ENCODE data around the gene STOML2. TPM values are rescaled to one million over a fixed set of nuclear protein-coding genes. Genes with fewer than 3 reads are reported as not detected.

The STOML2 gene
- total RNA-seq, 2 experiments from 2014 or later = 208 to 211 TPM

DNA sequence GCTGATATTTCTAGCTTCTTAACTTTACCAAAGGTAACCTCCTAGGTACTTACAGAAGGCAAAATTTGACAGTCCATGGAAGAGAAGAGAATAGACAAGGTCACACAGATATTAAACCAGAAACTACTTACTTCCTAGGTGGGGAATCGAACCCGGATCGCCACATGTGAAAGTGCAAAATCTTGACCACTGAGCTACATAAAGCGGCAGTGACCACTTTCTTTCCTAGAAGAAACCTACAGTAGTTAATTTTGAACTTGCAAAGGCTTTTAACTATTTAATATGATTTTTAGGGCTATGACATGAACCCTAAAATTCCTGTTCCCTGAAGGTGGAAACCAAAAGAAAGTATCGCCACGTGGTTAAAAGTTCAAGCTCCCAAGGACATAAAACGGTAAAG lies 33.1 kb upstream of the STOML2 start:
- CTCF ChIA-PET = interaction anchor here (0.8 to 1.2 kb wide), 3 partner anchors 8 to 417 kb away, joined by 3 read pairs; no protein-coding TSS in a partner anchor
- ATAC-seq = no peak
- intact Hi-C loops (cut with micrococcal nuclease) = no loop called here
- Mint-ChIP-seq H3K36me3 (ENCODE audit: low read depth) (no peaks in the 10 kb centered on the region), H3K4me1 (ENCODE audit: low read depth) (no peaks in the 10 kb centered on the region), H3K27ac (no peak overlapping the region), H3K9me3 (no peaks in the 10 kb centered on the region), H3K4me3 (no peak overlapping the region), H3K27me3 (no peaks in the 10 kb centered on the region)
- POLR2A ChIA-PET = no interaction called here
- TF ChIP-seq, protein P1, sequence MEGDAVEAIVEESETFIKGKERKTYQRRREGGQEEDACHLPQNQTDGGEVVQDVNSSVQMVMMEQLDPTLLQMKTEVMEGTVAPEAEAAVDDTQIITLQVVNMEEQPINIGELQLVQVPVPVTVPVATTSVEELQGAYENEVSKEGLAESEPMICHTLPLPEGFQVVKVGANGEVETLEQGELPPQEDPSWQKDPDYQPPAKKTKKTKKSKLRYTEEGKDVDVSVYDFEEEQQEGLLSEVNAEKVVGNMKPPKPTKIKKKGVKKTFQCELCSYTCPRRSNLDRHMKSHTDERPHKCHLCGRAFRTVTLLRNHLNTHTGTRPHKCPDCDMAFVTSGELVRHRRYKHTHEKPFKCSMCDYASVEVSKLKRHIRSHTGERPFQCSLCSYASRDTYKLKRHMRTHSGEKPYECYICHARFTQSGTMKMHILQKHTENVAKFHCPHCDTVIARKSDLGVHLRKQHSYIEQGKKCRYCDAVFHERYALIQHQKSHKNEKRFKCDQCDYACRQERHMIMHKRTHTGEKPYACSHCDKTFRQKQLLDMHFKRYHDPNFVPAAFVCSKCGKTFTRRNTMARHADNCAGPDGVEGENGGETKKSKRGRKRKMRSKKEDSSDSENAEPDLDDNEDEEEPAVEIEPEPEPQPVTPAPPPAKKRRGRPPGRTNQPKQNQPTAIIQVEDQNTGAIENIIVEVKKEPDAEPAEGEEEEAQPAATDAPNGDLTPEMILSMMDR (IDR thresholded peaks at IDR 0.05) = no peak
- no peak for DNase-seq

DNA sequence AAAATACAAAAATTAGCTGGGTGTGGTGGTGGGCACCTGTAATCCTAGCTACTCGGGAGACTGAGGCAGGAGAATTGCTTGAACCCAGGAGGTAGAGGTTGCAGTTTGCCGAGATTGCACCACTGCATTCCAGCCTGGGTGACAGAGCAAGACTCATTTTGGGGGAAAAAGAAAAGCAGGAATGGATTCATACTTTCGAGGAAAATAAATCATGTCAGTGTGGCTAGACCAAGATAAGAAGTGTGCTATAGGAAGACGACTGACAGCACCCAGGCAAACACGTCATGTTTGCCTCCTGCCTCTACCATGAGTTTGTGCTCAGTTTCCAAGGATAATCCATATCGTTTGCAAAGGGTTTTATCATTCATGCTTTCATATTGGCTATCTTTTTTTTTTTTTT lies 32.0 kb upstream of the STOML2 start:
- Mint-ChIP-seq H3K27ac (no peak overlapping the region), H3K4me1 (ENCODE audit: low read depth) (no peaks in the 10 kb centered on the region), H3K9me3 (no peaks in the 10 kb centered on the region), H3K4me3 (no peak overlapping the region), H3K36me3 (ENCODE audit: low read depth) (no peaks in the 10 kb centered on the region), H3K27me3 (no peaks in the 10 kb centered on the region)
- ATAC-seq (no peak), DNase-seq (no peak)
- ChIA-PET POLR2A (no interaction called here), CTCF (no interaction called here)
- intact Hi-C loops (cut with micrococcal nuclease) = no loop called here
- TF ChIP-seq, protein P1 (IDR thresholded peaks at IDR 0.05) = no peak

DNA sequence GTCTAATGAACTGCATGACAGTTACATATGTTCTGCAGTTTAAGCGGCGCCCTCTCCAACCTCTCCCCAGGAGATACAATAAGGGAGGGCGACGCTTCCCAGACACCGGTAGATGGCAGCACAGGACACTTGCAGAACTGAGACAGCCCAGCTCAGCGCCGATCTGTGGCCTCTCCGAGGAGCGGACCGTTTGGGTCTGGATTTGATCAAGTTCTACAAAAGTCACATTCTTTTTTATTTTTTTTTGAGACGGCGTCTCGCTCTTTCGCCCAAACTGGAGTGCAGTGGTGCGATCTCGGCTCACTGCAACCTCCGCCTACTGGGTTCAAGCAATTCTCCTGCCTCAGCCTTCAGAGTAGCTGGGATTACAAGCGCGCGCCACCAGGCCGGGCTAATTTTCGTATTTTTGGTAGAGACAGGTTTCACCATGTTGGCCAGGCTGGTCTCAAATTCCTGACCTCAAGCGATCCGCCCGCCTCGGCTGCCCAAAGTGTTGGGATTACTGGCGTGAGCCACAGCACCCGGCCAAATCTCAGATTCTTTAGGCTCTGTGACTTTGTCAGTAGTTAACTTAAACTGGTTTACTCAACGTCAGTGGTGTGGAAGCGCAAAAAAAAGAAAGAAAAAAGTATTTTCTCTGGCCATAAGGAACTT lies 14.1 kb upstream of the STOML2 start:
- DNase-seq (peak; percentile 91), ATAC-seq (peak; percentile 51)
- H3K27ac Mint-ChIP-seq = peak overlapping the region; percentile 86
- intact Hi-C loops (cut with micrococcal nuclease) = loop anchor here (5.0 to 10.0 kb wide), 3 partner anchors 140 to 438 kb away; no protein-coding TSS in a partner anchor
- peak overlapping the region; percentile 75 for H3K4me3 Mint-ChIP-seq
- no peaks in the 10 kb centered on the region for H3K9me3 Mint-ChIP-seq
- CTCF ChIA-PET = interaction anchor here (0.6 to 4.4 kb wide), 18 partner anchors 11 to 440 kb away, joined by 3 to 42 read pairs (median 3); partner anchors contain the start of gene PIGO
- POLR2A ChIA-PET = interaction anchor here (0.5 to 3.8 kb wide), 3 partner anchors 9 to 395 kb away, joined by 4 to 32 read pairs (median 4); partner anchors contain the start of gene STOML2
- H3K4me1 Mint-ChIP-seq (ENCODE audit: low read depth) = peaks cover 35% of the 10 kb centered on the region
- TF ChIP-seq, protein P1 (IDR thresholded peaks at IDR 0.05) = peak; percentile 83
- no peaks in the 10 kb centered on the region for H3K27me3 Mint-ChIP-seq
- H3K36me3 Mint-ChIP-seq (ENCODE audit: low read depth) = no peaks in the 10 kb centered on the region

DNA sequence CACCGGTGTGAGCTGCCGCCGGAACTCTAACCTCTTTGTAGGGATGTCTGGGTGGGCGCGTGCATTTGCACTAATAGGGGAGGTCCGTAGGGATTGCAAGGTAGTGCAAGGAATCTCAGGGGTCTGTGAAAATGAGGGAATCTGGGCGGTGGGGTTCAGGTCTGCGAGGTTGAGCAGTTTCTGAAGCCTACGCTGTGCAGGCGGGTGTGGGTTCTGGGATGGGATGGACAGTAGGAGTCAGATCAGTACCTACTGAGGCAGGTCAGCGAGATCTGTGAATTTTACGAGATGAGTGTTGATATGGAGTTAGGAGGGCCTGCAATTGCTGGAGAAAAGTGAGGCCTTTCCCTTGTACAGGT lies 13.6 kb upstream of the STOML2 start:
- POLR2A ChIA-PET = interaction anchor here (0.5 to 3.8 kb wide), 4 partner anchors 10 to 396 kb away, joined by 3 to 32 read pairs (median 4); partner anchors contain the start of gene STOML2
- no peak for ATAC-seq

More for the DNA sequence above, 13.6 kb upstream of the STOML2 start:
- CTCF ChIA-PET = interaction anchor here (0.7 to 4.4 kb wide), 18 partner anchors 12 to 440 kb away, joined by 3 to 42 read pairs (median 4); partner anchors contain the start of genes PIGO and UNC13B
- peak overlapping the region; percentile 86 for H3K27ac Mint-ChIP-seq
- peaks cover 40% of the 10 kb centered on the region for H3K4me1 Mint-ChIP-seq (ENCODE audit: low read depth)
- intact Hi-C loops (cut with micrococcal nuclease) = loop anchor here (5.0 to 10.0 kb wide), 3 partner anchors 141 to 438 kb away; no protein-coding TSS in a partner anchor
- peak overlapping the region; percentile 75 for H3K4me3 Mint-ChIP-seq
- DNase-seq = no peak
- H3K36me3 Mint-ChIP-seq (ENCODE audit: low read depth) = no peaks in the 10 kb centered on the region
- no peaks in the 10 kb centered on the region for H3K9me3 Mint-ChIP-seq
- no peaks in the 10 kb centered on the region for H3K27me3 Mint-ChIP-seq
- TF ChIP-seq, protein P1 (IDR thresholded peaks at IDR 0.05) = no peak

All from activated CD8-positive, alpha-beta T cell treated with anti-CD3 and anti-CD28 coated beads for 36 hours (primary cell).